Stimulated activated CD4-positive, alpha-beta T cell treated with anti-CD3 and anti-CD28 coated beads, Interleukin-1b, Interleukin-23, amount 100 ng/mL, for 1 hour (primary cell): ENCODE measurements around the gene PREP.

Experiments
- DNase-seq, 2 donors: peaks; one replicate each; pipeline ENCODE4 v3.0.0-alpha.2; 2020; ENCODE audit warnings: low read depth in 2 of 2

The PREP gene

DNA sequence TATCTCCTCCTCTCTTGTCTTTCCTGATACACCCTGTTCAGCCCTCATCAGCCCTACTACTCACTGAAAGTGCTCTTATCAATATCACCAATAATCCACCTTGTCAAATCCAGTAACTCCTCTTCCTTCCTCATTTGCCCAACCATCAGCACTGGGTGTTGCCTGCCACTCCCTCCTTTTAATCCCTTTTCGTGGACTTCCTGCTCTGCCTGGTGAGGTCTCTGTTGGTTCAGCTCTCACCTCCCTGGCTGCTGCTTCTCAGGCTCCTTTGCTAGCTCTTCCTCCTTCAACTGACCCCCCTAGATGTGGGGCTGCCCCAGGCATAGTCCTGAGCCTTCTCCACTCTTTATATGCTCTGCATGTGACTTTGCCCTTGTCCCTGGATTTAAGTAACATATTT lies 92.5 kb downstream of the PREP start:
- DNase-seq = no peak

DNA sequence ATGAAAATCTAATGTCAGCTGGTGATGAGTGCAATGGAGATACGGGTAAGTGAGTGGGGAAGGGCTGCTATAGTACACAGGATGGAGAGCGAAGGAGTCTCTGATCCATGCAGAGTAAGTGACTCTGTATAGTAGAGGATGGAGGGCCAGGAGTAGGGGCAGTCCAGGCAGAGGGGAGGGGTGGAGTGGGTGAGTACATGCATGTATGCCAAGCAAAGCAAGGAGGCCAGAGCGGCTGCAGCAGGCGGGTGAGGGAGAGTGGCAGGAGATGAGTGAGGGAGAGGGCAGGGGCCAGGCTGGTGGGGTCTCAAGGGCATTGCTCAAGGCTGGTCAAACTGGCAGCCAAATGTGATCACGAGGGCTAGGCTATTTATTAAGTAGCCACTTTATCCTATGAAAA lies 94.0 kb downstream of the PREP start:
- DNase-seq = no peak

DNA sequence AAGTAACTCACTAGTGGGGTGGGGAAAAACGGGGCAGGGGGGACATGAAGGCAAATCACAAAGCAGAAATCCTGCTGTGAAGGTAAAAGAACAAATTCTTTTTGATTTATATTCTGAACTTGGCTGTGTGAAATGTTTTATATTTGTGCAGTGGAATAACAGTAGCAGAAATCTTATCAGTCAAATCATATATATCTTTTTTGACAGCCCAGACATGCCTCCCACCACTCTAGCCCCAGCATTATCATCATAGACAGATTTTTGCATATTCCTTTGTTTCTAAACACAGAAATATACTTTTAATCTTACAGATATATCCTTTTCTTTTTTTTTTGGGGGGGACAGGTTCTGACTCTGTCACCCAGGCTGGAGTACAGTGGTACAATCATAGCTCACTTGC lies 97.4 kb downstream of the PREP start:
- no peak for DNase-seq

DNA sequence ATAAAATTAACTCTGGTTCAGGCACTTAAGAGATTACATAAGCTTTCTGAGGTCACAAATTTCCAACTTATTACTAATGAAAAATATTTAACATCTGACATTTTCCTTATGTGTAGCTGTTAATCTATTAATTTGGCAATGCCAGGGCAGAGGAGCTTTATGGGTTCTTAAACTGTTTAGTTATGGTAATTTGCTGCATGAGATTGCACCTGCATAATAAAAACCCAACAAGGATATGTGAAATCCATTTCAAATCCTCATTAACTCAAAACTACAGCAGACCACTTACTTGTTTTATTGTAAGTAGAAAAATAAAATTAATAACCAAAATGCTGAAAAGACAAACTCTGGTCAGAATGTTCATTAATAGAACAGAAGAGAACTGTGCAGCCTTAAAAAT lies 98.1 kb downstream of the PREP start:
- DNase-seq = no peak

DNA sequence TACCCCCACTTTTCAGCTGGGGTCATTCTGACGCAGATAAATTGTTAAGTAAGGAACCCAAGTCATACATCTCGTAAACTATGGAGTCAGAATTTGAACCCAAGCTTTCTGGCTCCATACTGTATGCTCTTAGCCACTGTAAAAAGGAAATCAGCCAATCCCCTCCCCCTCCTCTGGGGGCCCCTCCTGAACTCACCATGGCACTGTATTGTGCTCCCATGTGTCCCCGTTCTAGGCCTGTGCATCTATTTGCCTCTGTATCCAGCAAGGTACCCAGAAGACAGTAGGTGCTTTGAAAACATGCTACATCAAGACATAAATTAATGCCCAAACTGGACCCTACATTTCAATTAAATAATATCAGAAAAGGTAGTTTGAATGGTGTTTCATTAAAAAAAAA lies 98.5 kb downstream of the PREP start:
- DNase-seq = no peak

DNA sequence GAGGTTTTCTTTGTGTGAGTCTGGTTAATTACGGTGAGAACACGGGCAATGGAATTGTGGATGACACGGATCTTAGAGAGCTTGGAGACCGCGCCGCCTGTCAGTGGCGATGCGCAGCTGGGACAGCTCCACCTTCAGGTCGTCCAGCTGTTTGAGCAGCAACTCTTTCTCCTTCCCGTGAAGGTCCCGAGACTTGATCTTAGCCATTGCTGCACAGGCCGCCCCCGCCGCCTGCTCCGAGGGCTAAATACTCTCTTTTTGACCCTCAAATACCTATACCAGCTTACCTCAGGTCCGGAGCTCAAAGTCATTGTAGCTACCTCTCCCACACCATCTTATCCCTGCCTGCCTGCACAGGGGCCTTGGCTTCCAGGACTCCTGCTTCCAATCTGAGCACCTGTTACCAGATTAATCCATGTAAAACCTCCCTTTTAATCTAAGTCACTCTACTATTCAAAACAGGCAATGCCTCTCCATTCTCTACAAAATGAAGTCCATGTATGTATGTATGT lies 100.2 kb downstream of the PREP start:
- DNase-seq = no peak

DNA sequence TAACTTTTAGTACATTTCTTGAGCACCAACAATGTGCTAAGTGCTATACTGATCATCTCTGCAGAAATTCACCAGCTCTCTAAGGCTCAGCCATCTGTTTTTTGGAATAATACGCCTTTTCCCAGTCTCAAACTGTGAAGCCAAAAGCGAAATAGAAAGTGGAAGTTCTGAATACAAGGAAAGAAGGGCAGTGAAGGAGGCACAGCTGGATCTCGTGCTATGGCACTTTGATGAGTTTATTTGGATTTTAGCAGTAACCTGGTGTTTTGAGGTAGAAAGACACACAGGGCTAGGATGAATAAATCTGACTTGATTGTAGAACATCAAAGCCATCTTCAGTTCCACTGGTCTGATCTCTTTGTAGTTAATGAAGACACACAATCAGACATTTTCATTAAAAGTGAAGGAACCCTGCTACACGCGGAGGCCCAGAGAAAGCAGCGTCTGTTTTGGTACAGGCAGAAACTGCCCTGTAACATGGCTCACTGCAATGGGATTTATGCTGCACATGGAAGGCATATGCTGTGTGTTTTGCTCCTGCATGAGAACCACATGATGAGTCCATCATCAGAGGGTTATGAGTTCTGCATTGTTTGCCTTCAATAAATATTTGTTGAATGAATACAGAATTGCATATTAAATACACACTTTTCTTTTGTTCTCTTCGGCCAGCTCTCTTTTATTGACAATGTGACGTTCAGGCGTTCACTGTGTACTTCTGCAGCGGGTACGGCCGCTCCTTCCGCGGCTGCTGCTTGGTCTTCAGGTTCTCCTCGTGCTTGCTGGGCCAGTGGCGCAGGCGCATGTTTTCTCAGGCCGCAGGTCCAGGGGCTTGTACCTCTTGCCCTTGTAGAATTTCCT lies 100.9 kb downstream of the PREP start:
- DNase-seq = no peak

DNA sequence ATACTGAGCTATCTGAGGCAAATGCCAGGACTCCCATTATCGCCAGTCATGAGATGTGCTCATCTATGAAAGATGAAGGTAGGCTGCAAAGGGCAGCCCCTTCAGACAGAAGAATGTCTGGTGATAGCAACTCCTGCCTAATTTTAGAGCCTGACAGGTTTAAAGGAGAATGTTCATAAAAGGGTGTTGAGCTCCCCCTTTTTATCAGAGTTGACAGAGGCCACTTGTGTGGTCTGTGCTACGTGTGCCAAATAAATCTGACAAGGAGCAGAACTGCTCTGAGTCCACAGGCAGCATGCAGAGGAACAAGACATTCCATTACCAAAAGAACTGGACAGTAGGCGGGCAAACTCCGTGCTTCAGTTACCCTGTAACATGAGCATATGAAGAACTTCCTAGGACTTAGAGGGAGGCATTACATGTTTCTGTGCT lies 101.8 kb downstream of the PREP start:
- DNase-seq = no peak

DNA sequence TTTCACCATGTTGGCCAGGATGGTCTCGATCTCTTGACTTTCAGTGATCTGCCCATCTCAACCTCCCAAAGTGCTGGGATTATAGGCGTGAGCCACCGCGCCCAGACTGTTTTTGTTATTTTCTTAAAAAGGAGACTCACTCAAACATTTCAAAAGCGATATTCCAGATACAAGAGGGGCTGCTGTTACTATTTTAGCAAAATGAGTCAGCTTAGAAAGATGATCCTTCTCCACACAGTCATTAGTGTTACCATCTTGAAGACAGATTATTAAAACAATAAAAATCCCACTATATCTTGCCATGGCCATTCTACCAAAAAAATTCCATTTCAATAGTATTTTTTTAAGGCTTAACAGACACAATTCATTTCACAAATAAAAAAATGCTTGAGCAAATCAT lies 102.8 kb downstream of the PREP start:
- DNase-seq = no peak

DNA sequence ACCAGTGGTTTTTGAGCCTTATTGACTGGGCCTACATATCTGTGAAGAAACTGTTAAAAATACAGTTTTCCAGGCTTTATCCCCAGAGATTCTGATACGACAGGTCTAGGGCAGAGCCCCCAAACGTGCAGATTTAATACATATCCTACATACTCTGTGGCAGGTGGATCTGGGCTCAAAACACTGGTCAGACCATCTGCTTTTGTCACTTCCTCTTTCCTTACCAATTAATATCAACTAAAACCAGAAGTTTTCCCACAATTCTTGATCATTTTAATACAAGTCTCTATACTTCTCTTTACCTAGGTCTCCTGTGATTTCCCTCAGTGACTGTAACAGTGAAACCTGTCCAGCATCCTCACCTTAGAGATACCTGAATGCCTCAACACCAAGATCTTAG lies 108.8 kb downstream of the PREP start:
- DNase-seq = no peak

DNA sequence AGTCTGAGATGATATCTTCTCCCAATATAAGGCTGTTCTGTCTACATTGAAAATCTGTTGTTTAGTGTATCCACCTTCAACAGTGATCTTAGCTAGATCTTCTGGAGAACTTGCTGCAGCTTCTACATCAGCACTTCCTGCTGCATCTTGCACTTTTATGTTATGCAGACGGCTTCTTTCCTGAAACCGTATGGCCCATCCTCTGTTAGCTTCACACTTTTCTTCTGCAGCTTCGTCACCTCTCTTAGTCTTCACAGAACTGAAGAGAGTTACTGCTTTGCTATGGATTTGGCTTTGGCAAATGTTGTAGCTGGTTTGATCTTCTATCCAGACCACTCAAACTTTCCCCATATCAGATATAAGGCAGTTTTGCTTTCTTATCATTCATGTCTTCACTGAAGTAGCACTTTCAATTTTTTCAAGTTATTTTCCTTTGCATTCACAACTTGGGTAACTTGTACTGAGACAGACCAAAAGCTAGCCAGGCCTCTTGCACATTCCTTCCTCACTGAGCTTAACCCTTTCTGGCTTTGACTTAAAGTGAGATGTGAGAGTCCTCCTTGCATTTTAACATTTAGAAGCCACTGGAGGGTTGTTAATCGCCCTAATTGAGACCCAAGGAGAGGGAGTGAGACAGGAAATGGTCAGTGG lies 110.1 kb downstream of the PREP start:
- no peak for DNase-seq

DNA sequence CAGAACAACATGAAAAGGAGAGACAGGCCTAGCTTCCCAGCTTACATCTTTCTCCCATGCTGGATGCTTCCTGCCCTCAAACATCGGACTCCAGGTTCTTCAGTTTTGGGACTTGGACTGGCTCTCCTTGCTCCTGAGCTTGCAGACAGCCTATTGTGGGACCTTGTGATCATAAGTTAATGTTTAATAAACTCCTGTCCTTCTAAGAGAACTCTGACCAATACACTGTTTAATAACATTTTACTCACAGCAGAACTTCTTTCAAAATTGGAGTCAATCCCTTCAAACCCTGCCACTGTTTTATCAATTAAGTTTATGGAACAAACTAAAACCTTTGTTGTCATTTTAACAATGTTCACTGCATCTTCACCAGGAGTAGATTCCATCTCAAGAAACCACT lies 111.4 kb downstream of the PREP start:
- DNase-seq = no peak

DNA sequence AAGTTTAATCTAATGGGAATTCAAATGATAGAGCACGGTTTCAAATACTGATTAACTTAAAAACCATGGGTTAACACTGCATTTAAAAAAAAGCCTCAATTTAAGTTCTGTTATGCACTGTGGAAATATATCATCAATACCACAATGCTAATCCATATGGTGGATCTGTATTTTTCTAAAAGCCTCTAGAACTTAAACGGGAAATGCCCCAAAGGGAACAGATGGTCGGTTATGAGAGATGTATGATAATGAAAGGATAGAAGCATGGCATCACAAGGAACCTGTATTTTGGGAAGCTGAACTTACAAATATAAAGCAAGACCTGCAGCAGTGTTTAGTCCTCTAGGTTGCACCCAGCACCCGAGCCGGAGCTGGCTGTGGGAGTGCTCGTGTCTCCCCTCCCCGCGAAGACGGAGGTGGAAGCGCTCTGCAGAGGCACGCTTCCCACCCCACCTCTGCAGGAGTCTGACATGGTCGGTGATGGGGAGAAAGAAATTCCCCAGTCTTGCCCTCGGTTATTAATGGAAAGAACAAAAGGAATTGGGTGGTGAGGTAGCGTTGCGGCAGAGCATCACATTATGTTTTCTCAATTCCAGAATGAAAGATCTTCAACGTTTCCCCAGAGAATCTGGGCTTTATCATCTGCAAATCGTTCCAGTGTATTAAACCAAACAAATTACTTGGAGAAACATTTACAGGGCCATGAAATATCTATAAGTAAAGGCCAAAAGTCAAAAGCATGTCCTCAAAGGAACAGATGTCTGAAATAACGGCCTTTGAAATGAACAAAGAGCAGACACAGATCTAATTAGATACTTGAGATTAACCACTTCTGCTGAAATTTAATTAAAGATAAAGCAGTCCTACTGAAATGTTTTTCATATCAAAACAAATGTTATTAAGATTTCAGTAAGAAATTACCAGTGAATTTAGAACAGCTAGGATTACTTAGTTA lies 120.0 kb downstream of the PREP start:
- no peak for DNase-seq

DNA sequence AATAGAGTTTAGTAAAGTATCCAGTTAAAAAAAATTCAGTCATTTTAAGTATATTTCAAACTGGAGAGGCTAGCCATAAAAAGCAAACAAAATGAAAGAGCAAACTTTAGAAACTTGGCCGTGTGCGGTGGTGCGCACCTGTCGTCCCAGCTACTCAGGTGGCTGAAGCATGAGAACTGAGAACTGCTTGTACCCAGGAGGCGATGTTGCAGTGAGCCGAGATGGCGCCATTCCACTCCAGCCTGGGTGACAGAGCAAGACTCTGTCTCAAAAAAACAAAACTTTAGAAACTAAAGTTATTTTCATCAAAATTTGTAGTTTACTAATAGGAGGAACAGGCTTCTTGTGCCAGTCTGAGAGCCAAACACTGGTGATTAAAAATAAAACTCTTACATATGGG lies 122.8 kb downstream of the PREP start:
- no peak for DNase-seq

DNA sequence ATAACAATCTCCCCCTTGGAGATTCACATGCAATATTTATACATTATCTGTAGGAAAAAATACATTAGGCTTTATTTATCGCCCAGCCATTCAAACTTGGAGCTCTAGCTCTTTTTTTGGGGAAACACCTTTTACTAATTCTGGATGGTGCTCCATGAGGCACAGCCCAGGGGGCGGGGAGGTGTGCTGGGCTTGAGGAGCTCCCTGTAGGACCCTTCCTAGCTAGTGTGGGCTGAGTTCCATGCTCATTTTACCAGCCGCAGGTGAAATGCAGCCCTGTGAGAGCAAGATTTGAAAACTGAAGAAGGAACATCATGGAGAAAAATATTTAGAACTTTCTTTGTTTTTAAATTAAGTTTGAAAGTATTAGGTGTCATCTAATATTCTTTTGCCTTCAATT lies 123.4 kb downstream of the PREP start:
- no peak for DNase-seq

DNA sequence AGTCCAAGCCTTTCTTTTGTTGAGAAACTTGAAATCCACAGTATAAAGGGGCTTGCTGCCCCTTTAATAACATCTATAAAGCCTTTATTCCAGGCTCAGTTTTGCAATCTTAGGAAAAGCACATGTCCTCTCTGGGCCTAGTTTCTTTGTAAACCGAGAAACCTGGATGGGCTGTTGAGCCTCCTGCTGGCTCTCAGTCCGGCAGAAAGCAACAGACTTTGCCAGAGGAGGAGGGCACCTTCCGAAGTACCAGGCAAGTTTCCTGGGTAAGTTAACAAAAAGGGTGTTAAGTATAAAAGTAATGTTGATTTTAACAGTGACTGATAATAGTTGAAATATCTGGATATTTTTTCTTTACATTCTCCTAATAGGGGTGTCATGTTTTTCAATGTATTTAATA lies 124.1 kb downstream of the PREP start:
- DNase-seq = no peak

DNA sequence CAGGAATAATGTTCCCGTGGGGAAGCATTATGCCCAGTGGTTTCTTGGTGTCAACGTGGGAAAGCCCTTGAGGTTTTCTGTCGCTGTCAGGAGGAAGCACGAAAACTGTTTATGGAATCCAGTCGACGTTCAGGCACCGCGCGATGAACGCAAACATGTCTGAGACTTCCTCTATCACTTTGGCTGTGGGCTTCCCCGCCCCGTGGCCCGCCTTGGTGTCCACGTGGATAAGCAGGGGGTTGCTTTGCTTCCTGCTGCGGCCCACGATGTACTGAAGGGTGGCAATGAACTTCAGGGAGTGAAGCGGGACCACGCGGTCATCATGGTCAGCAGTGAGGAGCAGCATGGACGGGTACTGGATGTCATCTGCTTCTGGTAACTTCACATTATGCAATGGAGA lies 124.8 kb downstream of the PREP start:
- no peak for DNase-seq

DNA sequence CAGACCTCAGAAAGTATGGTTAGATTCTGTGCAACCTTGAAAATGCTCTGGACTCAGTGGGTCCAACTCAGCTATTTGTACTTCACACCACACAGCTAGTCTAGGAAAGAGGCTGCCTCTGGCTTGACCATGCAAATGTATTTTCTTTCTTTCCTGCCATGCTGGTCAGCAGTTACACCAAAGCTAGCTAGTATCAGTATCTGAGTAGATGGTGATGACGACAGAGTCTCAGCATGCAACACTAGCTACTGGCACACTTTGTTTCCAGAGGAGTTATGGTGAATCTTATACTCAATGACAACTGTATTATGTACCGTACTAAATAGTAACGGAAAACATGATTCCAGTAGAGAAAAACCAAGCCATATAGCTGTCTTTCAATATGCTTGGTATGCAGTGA lies 126.5 kb downstream of the PREP start:
- DNase-seq = no peak

DNA sequence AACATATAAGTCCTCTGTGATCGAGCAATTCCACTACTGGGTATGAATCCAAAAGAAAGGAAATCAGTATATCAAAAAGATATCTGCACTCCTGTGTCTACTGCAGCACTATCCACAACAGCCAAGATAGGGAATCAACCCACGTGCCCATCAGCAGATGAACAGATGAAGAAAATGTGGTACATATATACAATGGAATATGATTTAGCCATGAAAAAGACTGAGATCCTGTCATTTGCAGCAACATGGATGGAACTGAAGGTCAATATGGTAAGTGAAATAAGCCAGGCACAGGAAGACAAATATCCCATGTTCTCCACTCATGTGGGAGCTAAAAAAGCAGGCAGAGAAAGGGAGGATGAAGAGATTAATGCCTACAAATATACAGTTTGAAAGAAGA lies 127.3 kb downstream of the PREP start:
- DNase-seq = no peak

DNA sequence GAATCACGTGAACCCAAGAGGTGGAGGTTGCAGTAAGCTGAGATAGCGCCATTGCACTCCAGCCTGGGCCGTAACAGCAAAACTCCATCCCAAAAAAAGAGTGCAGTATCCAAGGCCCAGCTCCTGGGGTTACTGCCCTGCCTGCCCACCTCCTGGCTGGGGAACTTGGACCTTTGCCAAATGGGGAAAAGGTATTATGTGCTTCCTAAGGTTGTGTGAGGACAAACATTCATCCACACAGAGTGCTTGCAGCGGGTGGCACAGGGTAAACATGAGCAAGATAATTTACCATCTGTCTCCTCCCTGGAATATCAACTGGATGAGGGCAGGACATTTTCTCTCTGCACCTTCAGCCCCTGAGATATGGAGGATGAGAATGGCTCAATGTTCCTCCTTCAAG lies 128.2 kb downstream of the PREP start:
- no peak for DNase-seq

DNA sequence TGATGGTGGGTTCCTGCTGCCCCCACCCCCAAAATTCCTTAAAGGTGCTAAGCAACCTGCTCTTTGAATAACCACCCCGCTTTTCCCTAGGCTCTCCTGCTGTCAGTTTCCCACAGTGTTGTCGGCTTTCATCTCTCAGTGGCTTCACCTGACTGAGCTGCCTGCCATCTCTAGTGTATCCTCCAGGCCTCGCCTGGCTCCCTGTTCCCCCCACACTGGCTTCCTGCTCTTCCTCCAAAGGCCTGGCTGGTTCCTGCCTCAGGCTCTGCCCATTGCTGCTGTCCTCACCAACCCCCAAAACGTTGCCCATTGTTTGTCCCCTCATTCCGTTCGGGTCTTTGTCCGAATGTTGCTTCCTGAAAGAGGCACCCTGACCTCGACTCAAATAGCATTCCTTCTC lies 129.3 kb downstream of the PREP start:
- no peak for DNase-seq

DNA sequence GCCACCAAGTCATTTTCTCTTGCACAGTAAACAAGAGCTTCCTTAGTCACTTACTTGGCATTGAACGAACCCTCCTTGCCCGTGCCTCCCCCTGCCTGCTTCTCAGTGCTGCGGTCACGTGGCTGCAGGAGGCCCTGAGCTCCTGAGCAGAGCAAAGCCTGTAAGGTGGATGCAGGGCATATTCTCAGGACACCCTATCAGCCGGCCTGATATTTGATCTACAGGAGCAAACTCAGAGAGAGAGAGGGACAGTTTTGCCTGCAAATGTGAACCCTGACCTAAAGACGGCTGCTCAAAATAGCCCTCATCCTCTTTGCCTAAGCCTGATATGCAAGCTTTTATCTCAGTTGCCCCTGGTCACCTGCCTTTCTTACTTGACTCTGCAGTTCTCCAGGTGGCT lies 130.1 kb downstream of the PREP start:
- DNase-seq = no peak
